ENCODE results near the gene FEN1.

DNA sequence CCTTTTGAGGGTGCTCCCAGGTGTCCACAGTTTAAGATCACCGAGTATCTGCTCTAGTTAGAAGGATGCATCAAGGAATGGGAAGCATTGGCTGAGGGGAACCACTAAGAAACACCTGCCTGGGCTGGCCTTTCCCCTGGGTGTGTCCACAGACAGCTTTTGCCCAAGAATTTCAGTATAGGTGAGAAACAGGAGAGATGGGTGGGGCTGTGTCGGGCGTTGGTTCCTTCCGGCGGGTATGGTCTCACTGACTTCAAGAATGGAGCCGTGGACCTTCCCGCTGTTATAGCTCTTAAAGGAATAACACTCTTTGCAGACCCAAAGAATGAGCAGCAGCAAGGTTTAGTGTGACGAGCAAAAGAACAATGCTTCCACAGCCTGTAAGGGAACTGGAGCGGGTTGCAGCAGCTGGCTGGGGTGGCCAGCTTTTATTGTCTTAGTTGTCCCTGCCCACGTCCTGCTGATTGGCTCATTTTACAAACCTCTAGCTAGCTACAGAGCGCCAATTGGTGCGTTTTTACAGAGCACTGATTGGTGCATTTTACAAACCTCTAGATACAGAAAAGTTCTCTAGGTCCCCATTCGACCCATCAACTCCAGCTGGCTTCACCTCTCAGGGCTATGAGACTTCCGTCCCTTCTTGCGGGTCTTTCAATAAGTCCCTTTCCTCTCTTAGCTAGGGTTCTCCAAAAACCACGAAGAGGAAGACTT is 21.7 kb downstream of the FEN1 start:
- TF ChIP-seq, protein P1, sequence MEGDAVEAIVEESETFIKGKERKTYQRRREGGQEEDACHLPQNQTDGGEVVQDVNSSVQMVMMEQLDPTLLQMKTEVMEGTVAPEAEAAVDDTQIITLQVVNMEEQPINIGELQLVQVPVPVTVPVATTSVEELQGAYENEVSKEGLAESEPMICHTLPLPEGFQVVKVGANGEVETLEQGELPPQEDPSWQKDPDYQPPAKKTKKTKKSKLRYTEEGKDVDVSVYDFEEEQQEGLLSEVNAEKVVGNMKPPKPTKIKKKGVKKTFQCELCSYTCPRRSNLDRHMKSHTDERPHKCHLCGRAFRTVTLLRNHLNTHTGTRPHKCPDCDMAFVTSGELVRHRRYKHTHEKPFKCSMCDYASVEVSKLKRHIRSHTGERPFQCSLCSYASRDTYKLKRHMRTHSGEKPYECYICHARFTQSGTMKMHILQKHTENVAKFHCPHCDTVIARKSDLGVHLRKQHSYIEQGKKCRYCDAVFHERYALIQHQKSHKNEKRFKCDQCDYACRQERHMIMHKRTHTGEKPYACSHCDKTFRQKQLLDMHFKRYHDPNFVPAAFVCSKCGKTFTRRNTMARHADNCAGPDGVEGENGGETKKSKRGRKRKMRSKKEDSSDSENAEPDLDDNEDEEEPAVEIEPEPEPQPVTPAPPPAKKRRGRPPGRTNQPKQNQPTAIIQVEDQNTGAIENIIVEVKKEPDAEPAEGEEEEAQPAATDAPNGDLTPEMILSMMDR (IDR thresholded peaks at IDR 0.05; ENCODE audit: low read depth, low read length, missing input control) = no peak
- TF ChIP-seq, protein P2, sequence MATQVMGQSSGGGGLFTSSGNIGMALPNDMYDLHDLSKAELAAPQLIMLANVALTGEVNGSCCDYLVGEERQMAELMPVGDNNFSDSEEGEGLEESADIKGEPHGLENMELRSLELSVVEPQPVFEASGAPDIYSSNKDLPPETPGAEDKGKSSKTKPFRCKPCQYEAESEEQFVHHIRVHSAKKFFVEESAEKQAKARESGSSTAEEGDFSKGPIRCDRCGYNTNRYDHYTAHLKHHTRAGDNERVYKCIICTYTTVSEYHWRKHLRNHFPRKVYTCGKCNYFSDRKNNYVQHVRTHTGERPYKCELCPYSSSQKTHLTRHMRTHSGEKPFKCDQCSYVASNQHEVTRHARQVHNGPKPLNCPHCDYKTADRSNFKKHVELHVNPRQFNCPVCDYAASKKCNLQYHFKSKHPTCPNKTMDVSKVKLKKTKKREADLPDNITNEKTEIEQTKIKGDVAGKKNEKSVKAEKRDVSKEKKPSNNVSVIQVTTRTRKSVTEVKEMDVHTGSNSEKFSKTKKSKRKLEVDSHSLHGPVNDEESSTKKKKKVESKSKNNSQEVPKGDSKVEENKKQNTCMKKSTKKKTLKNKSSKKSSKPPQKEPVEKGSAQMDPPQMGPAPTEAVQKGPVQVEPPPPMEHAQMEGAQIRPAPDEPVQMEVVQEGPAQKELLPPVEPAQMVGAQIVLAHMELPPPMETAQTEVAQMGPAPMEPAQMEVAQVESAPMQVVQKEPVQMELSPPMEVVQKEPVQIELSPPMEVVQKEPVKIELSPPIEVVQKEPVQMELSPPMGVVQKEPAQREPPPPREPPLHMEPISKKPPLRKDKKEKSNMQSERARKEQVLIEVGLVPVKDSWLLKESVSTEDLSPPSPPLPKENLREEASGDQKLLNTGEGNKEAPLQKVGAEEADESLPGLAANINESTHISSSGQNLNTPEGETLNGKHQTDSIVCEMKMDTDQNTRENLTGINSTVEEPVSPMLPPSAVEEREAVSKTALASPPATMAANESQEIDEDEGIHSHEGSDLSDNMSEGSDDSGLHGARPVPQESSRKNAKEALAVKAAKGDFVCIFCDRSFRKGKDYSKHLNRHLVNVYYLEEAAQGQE (IDR thresholded peaks at IDR 0.05) = no peak
- TF ChIP-seq RXRA (IDR thresholded peaks at IDR 0.05) (no peak), RAD21 (IDR thresholded peaks at IDR 0.05) (no peak), GABPA (IDR thresholded peaks at IDR 0.05 in 1 of 2, conservative IDR thresholded peaks at IDR 0.05 in 1 of 2) (no peak)

Data from liver (tissue), 3 donors.